GM19193 (cell line): ENCODE data around the gene TNIP1.

Experiments
- POLR2A ChIP-seq: IDR thresholded peaks from 4 replicates; pipeline ENCODE4 v1.6.1; 2011; ENCODE audit not compliant: insufficient read depth, insufficient read length; ENCODE audit errors: extremely low read depth

Gene TNIP1

GRCh38 chr5:151080613-151081430 lies at the start of gene TNIP1:
Gene TNIP1 (minus strand): TSS chr5:151081034. CDS start chr5:151065095, 15,939 bp downstream.
- peak; percentile 79 for TF ChIP-seq POLR2A

DNA sequence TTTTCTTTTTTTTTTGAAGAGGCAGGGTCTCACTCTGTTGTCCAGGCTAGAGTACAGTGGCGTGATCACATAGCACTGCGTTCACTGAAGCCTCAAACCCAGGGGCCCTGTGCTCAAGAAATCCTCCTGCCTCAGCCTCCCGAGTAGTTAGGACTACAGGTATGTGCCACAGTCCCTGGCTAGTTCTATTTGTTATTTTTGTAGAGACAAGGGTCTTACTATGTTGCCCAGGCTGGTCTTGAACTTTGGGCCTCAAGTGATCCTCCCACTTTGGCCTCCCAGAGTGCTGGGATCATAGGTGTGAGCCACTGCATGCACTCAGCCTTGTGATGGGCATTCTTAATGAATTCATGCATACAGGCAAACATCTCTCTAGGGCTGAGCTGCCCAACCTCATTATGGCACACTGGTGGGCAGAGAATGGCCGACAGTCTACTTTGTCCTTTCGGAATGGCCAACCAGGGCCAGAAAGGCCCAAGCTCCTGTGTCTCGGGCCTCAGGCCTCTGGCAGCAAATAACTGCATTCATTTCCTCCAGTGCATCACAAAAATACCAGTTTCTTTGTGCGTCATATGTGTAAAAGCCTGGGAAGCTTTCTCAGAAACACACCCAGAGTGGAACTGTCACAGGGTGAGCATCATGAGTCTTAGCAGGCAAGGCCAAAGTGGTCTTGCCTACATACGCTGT lies 49.5 kb upstream of the TNIP1 start:
- no peak for TF ChIP-seq POLR2A

DNA sequence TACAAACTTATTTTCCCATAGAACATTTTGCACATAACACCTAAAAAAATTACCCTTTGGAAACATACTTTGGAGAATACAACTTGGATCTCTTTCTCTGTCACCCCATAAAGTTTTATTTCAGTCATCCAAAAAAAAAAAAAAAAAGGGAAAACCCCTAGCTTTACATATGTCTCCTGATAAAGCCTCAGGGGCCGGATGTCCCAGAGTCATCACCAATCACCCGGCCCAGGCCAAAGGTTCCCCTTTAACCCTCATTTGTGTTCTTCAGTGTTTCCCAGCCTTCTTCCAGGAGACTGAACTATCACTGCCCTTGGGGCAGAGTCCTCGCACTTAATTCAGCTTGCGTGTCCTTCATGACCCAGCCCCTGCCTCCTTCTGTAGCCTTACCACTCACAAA lies 48.0 kb upstream of the TNIP1 start:
- TF ChIP-seq POLR2A: no peak

GRCh38 chr5:151127926-151128325 lies 47.1 kb upstream of the TNIP1 start:
- no peak for TF ChIP-seq POLR2A

GRCh38 chr5:151126199-151126645 lies 45.4 kb upstream of the TNIP1 start:
- no peak for TF ChIP-seq POLR2A

- no peak for TF ChIP-seq POLR2A
Measured at GRCh38 chr5:151125421-151125820, 44.6 kb upstream of the TNIP1 start.

DNA sequence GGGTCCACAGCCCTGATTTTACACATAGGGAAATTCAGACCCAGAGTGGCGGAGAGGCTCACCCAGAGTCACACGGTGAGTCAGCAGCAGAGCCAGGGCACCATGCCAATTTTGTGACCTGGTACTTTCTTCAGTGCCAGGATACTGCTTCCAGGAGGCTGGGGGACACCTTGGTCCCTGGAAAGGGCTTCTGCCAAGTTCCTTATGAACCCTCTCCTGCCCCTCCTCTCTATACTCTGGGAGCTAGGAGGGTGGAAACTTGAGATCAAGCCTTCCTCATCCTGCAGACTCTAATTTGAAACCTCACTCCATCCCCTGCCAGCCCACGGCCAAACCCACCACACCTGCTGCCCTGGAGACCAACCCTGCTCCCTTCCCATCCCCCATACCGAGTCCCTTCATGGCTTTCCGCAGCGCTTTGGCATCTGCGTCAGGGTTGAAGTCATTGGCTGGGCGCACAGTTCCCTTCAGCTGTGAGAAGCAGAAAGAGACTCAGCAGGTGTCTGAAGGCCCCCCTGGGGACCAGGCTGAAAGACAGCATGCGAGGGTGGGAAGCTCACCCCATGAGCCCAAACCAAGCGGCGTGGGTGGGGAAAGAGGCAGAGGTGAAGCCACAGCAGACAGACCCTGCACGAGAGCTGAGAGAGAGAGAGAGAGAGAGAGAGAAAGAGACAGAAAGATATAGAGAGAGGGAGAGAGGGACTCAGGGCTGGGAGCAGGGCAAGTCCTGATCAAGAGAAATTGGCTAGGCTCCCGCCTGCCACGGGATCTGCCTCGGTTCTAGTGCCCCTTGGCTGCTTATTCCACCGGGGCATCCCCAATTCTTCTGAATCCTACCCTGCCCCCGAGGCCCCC lies 43.3 kb upstream of the TNIP1 start:
- peak; percentile 18 for TF ChIP-seq POLR2A

- no peak for TF ChIP-seq POLR2A
Measured at GRCh38 chr5:151122828-151123227, 42.0 kb upstream of the TNIP1 start.

DNA sequence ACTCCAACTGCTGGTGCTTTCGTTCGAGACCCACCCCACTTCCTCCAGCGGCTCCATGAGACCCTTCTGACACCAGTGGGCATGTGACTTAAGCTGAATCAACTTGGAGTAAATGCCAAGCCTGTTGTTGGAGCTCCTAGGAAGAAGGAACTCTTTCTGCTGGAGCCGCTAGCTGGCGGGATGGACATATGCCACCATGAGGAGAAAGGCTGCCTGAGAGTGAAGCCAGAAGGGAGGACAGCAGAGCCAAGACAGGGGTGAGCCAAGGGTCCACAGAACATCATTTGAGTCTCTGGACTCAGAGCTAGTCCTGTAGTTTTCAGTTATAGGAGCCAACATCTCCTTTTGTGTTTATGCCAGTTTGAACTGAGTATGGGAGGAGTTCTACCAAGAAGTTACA lies 40.8 kb upstream of the TNIP1 start:
- TF ChIP-seq POLR2A: no peak

- TF ChIP-seq POLR2A: no peak
Measured at GRCh38 chr5:151121095-151121494, 40.3 kb upstream of the TNIP1 start.

DNA sequence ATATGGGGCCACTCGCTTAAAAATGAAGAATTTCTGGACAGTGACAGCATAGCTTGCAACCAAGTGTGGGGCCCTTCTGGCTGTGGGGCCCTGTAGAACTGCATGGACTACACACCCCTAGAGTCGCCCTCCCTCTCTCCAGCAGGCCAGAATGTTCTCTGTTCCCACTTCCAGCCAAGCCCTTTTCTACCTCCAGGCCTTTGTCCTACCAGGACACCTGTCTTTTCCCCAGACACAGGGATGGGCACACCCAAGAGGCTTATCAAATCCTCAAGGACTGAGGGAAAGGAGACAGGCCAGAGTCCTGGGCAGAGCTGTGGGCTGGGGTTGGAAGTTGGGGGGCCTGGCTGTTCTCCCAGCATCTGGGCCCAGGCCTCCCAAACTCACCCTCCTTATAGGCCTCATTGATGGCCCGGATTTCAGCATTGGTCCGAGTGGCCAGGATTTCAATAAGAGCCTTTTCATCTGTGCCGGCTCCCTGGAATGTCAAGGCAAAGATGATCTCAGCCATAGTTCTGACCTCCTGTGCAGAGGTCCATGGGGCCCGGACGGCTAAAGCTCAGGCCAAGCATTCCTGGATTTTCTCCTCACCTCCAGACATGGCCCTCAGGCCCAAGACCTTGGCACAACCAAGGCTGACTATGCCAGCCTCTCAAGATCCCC lies 38.2 kb upstream of the TNIP1 start:
- TF ChIP-seq POLR2A: no peak

GRCh38 chr5:151115272-151115905 lies 34.6 kb upstream of the TNIP1 start:
- TF ChIP-seq POLR2A: no peak

DNA sequence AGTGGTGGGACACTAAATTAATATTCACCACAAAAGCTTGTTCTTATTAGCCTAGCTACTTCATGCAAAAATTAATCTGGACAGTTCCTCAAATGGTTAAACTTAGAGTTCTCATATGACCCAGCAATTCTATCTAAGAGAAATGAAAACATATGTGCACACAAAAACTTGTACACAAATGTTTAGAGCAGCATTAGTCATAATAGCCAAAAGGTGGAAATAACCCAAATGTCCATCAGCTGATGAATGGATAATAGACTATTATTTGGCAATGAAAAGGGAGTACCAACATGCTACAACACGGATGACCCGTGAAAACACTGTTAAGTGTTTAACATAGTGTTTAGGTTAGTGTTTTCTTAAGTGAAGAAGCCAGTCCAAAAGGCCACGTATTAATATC lies 32.8 kb upstream of the TNIP1 start:
- no peak for TF ChIP-seq POLR2A

GRCh38 chr5:151110992-151111391 lies 30.2 kb upstream of the TNIP1 start:
- TF ChIP-seq POLR2A: no peak
